H1 (cell line): ENCODE data around the gene PIEZO1.

Experiments used
- ATF3 ChIP-seq: IDR thresholded peaks from 2 replicates; pipeline ENCODE4 v1.6.1; 2011; ENCODE audit warnings: low read depth, mild to moderate bottlenecking, low read length; ENCODE audit not compliant: insufficient read depth
- BRCA1 ChIP-seq: IDR thresholded peaks from 2 replicates; pipeline ENCODE4 v1.6.1; 2012; ENCODE audit warnings: low read depth, low read length, improper control_type of control experiment
- CTCF ChIP-seq, 3 experiments: IDR thresholded peaks; 1 replicate in 2 of 3; 2 replicates in 1 of 3; pipeline versions ENCODE4 v1.5.1 to v1.6.1; 2011; ENCODE audit warnings: low read length in 3 of 3, mild to moderate bottlenecking in 3 of 3, inconsistent platforms in 2 of 3, low read depth in 1 of 3, moderate library complexity in 1 of 3; ENCODE audit not compliant: insufficient read depth in 1 of 3; ENCODE audit errors: control extremely low read depth in 1 of 3
- E2F6 ChIP-seq: IDR thresholded peaks from 2 replicates; pipeline ENCODE4 v1.6.1; 2012; ENCODE audit warnings: inconsistent platforms
- EGR1 ChIP-seq: IDR thresholded peaks from 2 replicates; pipeline ENCODE4 v1.6.1; 2011; ENCODE audit warnings: low read depth, low read length, borderline replicate concordance
- JUN ChIP-seq: IDR thresholded peaks from 2 replicates; pipeline ENCODE4 v1.6.1; 2011; ENCODE audit warnings: low read depth, mild to moderate bottlenecking, improper control_type of control experiment, low read length
- JUND ChIP-seq: IDR thresholded peaks from 2 replicates; pipeline ENCODE4 v1.6.1; 2011; ENCODE audit warnings: mild to moderate bottlenecking, improper control_type of control experiment, low read length
- NRF1 ChIP-seq: IDR thresholded peaks from 2 replicates; pipeline ENCODE4 v1.6.1; 2011; ENCODE audit warnings: mild to moderate bottlenecking, low read depth, low read length, improper control_type of control experiment
- POLR2AphosphoS5 ChIP-seq: IDR thresholded peaks from 2 replicates; pipeline ENCODE4 v1.6.1; 2011; ENCODE audit warnings: low read depth, low read length
- RFX5 ChIP-seq: IDR thresholded peaks from 2 replicates; pipeline ENCODE4 v1.6.1; 2011; ENCODE audit warnings: low read depth, low read length, improper control_type of control experiment, borderline replicate concordance
- SP1 ChIP-seq: IDR thresholded peaks from 2 replicates; pipeline ENCODE4 v1.6.1; 2011; ENCODE audit warnings: low read depth, low read length
- SUZ12 ChIP-seq: fragments of 200-600 bp; sonication (generic); IDR thresholded peaks from 2 replicates; pipeline ENCODE4 v1.6.1; 2012; ENCODE audit warnings: mild to moderate bottlenecking, inconsistent platforms, low read length, moderate library complexity, mixed read lengths
- TAF1 ChIP-seq: IDR thresholded peaks from 2 replicates; pipeline ENCODE4 v1.6.1; 2011; ENCODE audit warnings: mild to moderate bottlenecking, low read depth, low read length
- ZNF274 ChIP-seq: IDR thresholded peaks from 2 replicates; pipeline ENCODE4 v1.7.0; 2012; ENCODE audit warnings: low read length, borderline replicate concordance; ENCODE audit errors: extremely low read depth

GRCh38 chr16:88758944-88759244 lies 26.1 kb downstream of the PIEZO1 start:
- no peak for TF ChIP-seq CTCF (IDR thresholded peaks at IDR 0.05; ENCODE audit: control extremely low read depth in 1 of 3, insufficient read depth in 1 of 3, low read depth in 1 of 3, low read length in 3 of 3)
- TF ChIP-seq RFX5: no peak
- no peak for TF ChIP-seq JUN
- TF ChIP-seq ATF3: no peak
- no peak for TF ChIP-seq BRCA1
- TF ChIP-seq E2F6: no peak
- TF ChIP-seq SP1: no peak
- TF ChIP-seq NRF1: no peak
- no peak for TF ChIP-seq ZNF274
- no peak for TF ChIP-seq JUND
- TF ChIP-seq TAF1: no peak
- no peak for TF ChIP-seq EGR1
- no peak for TF ChIP-seq POLR2AphosphoS5
- TF ChIP-seq SUZ12: no peak
